H9 (cell line): ENCODE data around the gene KLK13. TPM values are rescaled to one million over a fixed set of nuclear protein-coding genes. Genes with fewer than 3 reads are reported as not detected.

ENCODE experiments used
- DNase-seq: peaks from one replicate; pipeline ENCODE4 v3.0.0-alpha.2; 2017
- H2AFZ ChIP-seq: one replicate; pipeline ENCODE4 v1.6.1; 2013; ENCODE audit warnings: mild to moderate bottlenecking, low read length, control low read depth, moderate library complexity
- H2AK5ac ChIP-seq: 2 replicates; pipeline ENCODE4 v1.6.1; 2013; ENCODE audit warnings: low read length, control low read depth, mixed read lengths; ENCODE audit not compliant: insufficient read length
- H2BK120ac ChIP-seq: one replicate; pipeline ENCODE4 v1.6.1; 2013; ENCODE audit warnings: low read depth, mild to moderate bottlenecking, low read length, control low read depth, inconsistent platforms; ENCODE audit not compliant: poor library complexity, severe bottlenecking
- H2BK12ac ChIP-seq: 2 replicates; pipeline ENCODE4 v1.6.1; 2013; ENCODE audit warnings: low read length, control low read depth, mixed read lengths, low read depth; ENCODE audit not compliant: insufficient read length
- H2BK15ac ChIP-seq: 2 replicates; pipeline ENCODE4 v1.6.1; 2013; ENCODE audit warnings: low read depth, low read length, control low read depth
- H2BK20ac ChIP-seq: one replicate; pipeline ENCODE4 v1.6.1; 2013; ENCODE audit warnings: low read depth, mild to moderate bottlenecking, low read length, control low read depth, inconsistent platforms; ENCODE audit not compliant: poor library complexity, severe bottlenecking
- H2BK5ac ChIP-seq: 2 replicates; pipeline ENCODE4 v1.6.1; 2013; ENCODE audit warnings: low read length, control low read depth, mixed read lengths; ENCODE audit not compliant: insufficient read length
- H3K14ac ChIP-seq: 2 replicates; pipeline ENCODE4 v1.6.1; 2013; ENCODE audit warnings: low read length, control low read depth; ENCODE audit not compliant: insufficient read depth
- H3K18ac ChIP-seq: 2 replicates; pipeline ENCODE4 v1.6.1; 2013; ENCODE audit warnings: low read depth, mild to moderate bottlenecking, mixed read lengths, low read length, control low read depth; ENCODE audit not compliant: insufficient read length
- H3K23ac ChIP-seq: 2 replicates; pipeline ENCODE4 v1.6.1; 2013; ENCODE audit warnings: low read length, control low read depth, mixed read lengths, low read depth; ENCODE audit not compliant: insufficient read length
- H3K23me2 ChIP-seq: 2 replicates; pipeline ENCODE4 v1.6.1; 2013; ENCODE audit warnings: low read depth, mild to moderate bottlenecking, mixed read lengths, low read length, control low read depth; ENCODE audit not compliant: insufficient read length, poor library complexity, severe bottlenecking
- H3K27ac ChIP-seq: 2 replicates; pipeline ENCODE4 v1.5.1; 2013; ENCODE audit warnings: low read length, control low read depth, mixed read lengths, low read depth; ENCODE audit not compliant: insufficient read length
- H3K27me3 ChIP-seq: 2 replicates; pipeline ENCODE4 v1.6.1; 2013; ENCODE audit warnings: low read length, control low read depth, inconsistent platforms; ENCODE audit not compliant: insufficient read depth
- H3K4ac ChIP-seq: 2 replicates; pipeline ENCODE4 v1.6.1; 2013; ENCODE audit warnings: low read depth, mild to moderate bottlenecking, control low read depth, inconsistent platforms, low read length, moderate library complexity
- H3K4me1 ChIP-seq: 2 replicates; pipeline ENCODE4 v1.6.1; 2013; ENCODE audit warnings: low read length, control low read depth, inconsistent platforms; ENCODE audit not compliant: insufficient read depth
- H3K4me2 ChIP-seq: 2 replicates; pipeline ENCODE4 v1.6.1; 2013; ENCODE audit warnings: low read length, control low read depth, mixed read lengths; ENCODE audit not compliant: insufficient read length, insufficient read depth
- H3K56ac ChIP-seq: 2 replicates; pipeline ENCODE4 v1.6.1; 2013; ENCODE audit warnings: low read depth, mild to moderate bottlenecking, mixed read lengths, low read length, control low read depth; ENCODE audit not compliant: insufficient read length
- H3K79me1 ChIP-seq: 2 replicates; pipeline ENCODE4 v1.6.1; 2013; ENCODE audit warnings: low read depth, mild to moderate bottlenecking, moderate library complexity, low read length, control low read depth, inconsistent platforms; ENCODE audit not compliant: insufficient read depth, poor library complexity, severe bottlenecking
- H3K79me2 ChIP-seq: 2 replicates; pipeline ENCODE4 v1.6.1; 2013; ENCODE audit warnings: low read length, control low read depth, inconsistent platforms; ENCODE audit not compliant: insufficient read depth
- H3K9ac ChIP-seq: 2 replicates; pipeline ENCODE4 v1.6.1; 2013; ENCODE audit warnings: low read length, control low read depth, mixed read lengths; ENCODE audit not compliant: insufficient read length; ENCODE audit errors: extremely low read depth
- H3K9me3 ChIP-seq: one replicate; pipeline ENCODE4 v1.6.1; 2013; ENCODE audit warnings: low read depth, low read length, inconsistent platforms; ENCODE audit not compliant: control insufficient read depth
- H3T11ph ChIP-seq: one replicate; pipeline ENCODE4 v1.6.1; 2013; ENCODE audit warnings: mild to moderate bottlenecking, low read length, control low read depth, inconsistent platforms
- H4K20me1 ChIP-seq: one replicate; pipeline ENCODE4 v1.6.1; 2013; ENCODE audit not compliant: control insufficient read depth, insufficient read length, insufficient read depth
- H4K5ac ChIP-seq: 2 replicates; pipeline ENCODE4 v1.6.1; 2013; ENCODE audit warnings: low read depth, mild to moderate bottlenecking, mixed read lengths, low read length, control low read depth; ENCODE audit not compliant: insufficient read length
- H4K8ac ChIP-seq: replicated peaks from 2 replicates; pipeline ENCODE4 v1.6.1; 2013; ENCODE audit warnings: low read length, control low read depth, mixed read lengths, low read depth; ENCODE audit not compliant: insufficient read length
- H4K91ac ChIP-seq: 2 replicates; pipeline ENCODE4 v1.6.1; 2013; ENCODE audit warnings: low read depth, mild to moderate bottlenecking, moderate library complexity, mixed read lengths, low read length, control low read depth; ENCODE audit not compliant: insufficient read length
- H3K27ac Mint-ChIP-seq, 3 experiments: 2 replicates in 2 of 3; 3 replicates in 1 of 3; pipeline ENCODE4 v1.8.0; 2020 to 2021; ENCODE audit warnings: mixed read lengths in 3 of 3, mild to moderate bottlenecking in 1 of 3, moderate library complexity in 1 of 3
- H3K27me3 Mint-ChIP-seq: 2 replicates; pipeline ENCODE4 v1.8.0; 2021; ENCODE audit warnings: low read depth, mild to moderate bottlenecking, moderate library complexity, mixed read lengths
- H3K36me3 Mint-ChIP-seq, 3 experiments: 2 replicates in 2 of 3; 3 replicates in 1 of 3; pipeline ENCODE4 v1.8.0; 2020 to 2021; ENCODE audit warnings: low read depth in 3 of 3, mixed read lengths in 3 of 3; ENCODE audit not compliant: insufficient read depth in 1 of 3
- H3K4me1 Mint-ChIP-seq, 2 experiments: 2 replicates each; pipeline ENCODE4 v1.8.0; 2020; ENCODE audit warnings: mixed read lengths in 2 of 2
- H3K4me3 Mint-ChIP-seq, 2 experiments: 2 replicates in 1 of 2; 3 replicates in 1 of 2; pipeline ENCODE4 v1.8.0; 2020 to 2021; ENCODE audit warnings: mild to moderate bottlenecking in 2 of 2, mixed read lengths in 2 of 2, moderate library complexity in 1 of 2
- H3K9me3 Mint-ChIP-seq, 2 experiments: 2 replicates in 1 of 2; 3 replicates in 1 of 2; pipeline ENCODE4 v1.8.0; 2020; ENCODE audit warnings: mild to moderate bottlenecking in 2 of 2, mixed read lengths in 2 of 2, moderate library complexity in 1 of 2
- CTCF ChIP-seq: fragments of 200-600 bp; sonication (generic); conservative IDR thresholded peaks from 3 replicates; pipeline ENCODE4 v1.8.0; 2021; ENCODE audit warnings: antibody characterized with exemption, mild to moderate bottlenecking
- WGBS: extraction: QIAGEN DNeasy Blood & Tissue Kit; methylation state at CpG from one replicate; pipeline ENCODE4 v1.1.7; 2013; ENCODE audit warnings: missing lambda C conversion rate, low lambda C conversion rate, mixed read lengths; ENCODE audit not compliant: insufficient read length; ENCODE audit errors: extremely low coverage; 5-methylcytosine and 5-hydroxymethylcytosine counted together
- total RNA-seq: library from RNA; stranded (reverse); gene quantifications from 2 replicates; pipeline ENCODE4 v1.2.1, GENCODE V29; 2021

KLK13 gene
- total RNA-seq, 1 experiment from 2014 or later: 4.2 TPM

- no peak overlapping the region for H4K91ac ChIP-seq
- no peak overlapping the region for H2AFZ ChIP-seq
- no peak overlapping the region for H3K14ac ChIP-seq
- H2BK5ac ChIP-seq: no peak overlapping the region
- peak overlapping the region; percentile 15 for H2BK12ac ChIP-seq
- no peak overlapping the region for H3K4me3 Mint-ChIP-seq
- no peak overlapping the region for H2BK15ac ChIP-seq
- H3K79me2 ChIP-seq: no peaks in the 10 kb centered on the region
- no peak overlapping the region for H3K18ac ChIP-seq
- no peak overlapping the region for H3K27ac ChIP-seq
- H3T11ph ChIP-seq: no peak overlapping the region
- TF ChIP-seq CTCF: no peak
- H3K79me1 ChIP-seq: no peaks in the 10 kb centered on the region
- H2BK120ac ChIP-seq: no peak overlapping the region
- H3K4me2 ChIP-seq: no peak overlapping the region
- no peak overlapping the region for H2AK5ac ChIP-seq
- no peaks in the 10 kb centered on the region for H3K23me2 ChIP-seq
- no peaks in the 10 kb centered on the region for H3K27me3 ChIP-seq
- H3K4me1 ChIP-seq: peaks cover 10% of the 10 kb centered on the region
- no peaks in the 10 kb centered on the region for H4K20me1 ChIP-seq
- H3K27ac Mint-ChIP-seq: no peak overlapping the region
- no peak overlapping the region for H2BK20ac ChIP-seq
- H3K23ac ChIP-seq: no peak overlapping the region
- no peaks in the 10 kb centered on the region for H3K27me3 Mint-ChIP-seq
- H3K4me1 Mint-ChIP-seq: peaks cover 24 to 36% of the 10 kb centered on the region in 2 experiments
- H3K56ac ChIP-seq: no peak overlapping the region
- H3K36me3 Mint-ChIP-seq: no peaks in the 10 kb centered on the region; a peak in 1 of 7 replicates
- peaks cover 0 to 2% of the 10 kb centered on the region in 2 experiments; a peak in 3 of 5 replicates for H3K9me3 Mint-ChIP-seq
- WGBS: no CpG with 5 or more reads among the region's 9 CpGs
- H3K9ac ChIP-seq: no peak overlapping the region
- H3K9me3 ChIP-seq: no peaks in the 10 kb centered on the region
- H3K4ac ChIP-seq: no peak overlapping the region
- DNase-seq: no peak
- H4K8ac ChIP-seq: no peak overlapping the region
- no peak overlapping the region for H4K5ac ChIP-seq
These were observed 21.4 kb downstream of the KLK13 start for GRCh38 chr19:51043497-51043896.
